HG03558 (cell line): ENCODE measurements around the gene SLC17A8.
"Not testable (repeated sequence)": the region's sequence is repeated elsewhere in the genome, so short reads cannot be mapped to it uniquely, and the experiment has no call there.

ENCODE experiments used
- ATAC-seq: cut with Tn5 transposase; IDR thresholded peaks from one replicate; pipeline ENCODE4 v1.9.1; 2021; ENCODE audit warnings: moderate number of reproducible peaks; ENCODE audit not compliant: unreplicated experiment; ENCODE audit errors: extremely low read depth

Gene SLC17A8

GRCh38 chr12:100356644-100357223, at the start of gene SLC17A8:
Gene SLC17A8 (plus strand): TSS chr12:100357074. CDS start chr12:100357392, 318 bp downstream.
- no peak for ATAC-seq

GRCh38 chr12:100308138-100308537, 48.7 kb upstream of the SLC17A8 start:
- ATAC-seq = not testable (repeated sequence)

GRCh38 chr12:100311317-100311716, 45.6 kb upstream of the SLC17A8 start:
- ATAC-seq = no peak

- no peak for ATAC-seq
Observed at GRCh38 chr12:100317371-100317770, 39.5 kb upstream of the SLC17A8 start.

- no peak for ATAC-seq
Observed at GRCh38 chr12:100324498-100324897, 32.4 kb upstream of the SLC17A8 start.

- no peak for ATAC-seq
Observed at GRCh38 chr12:100326208-100326607, 30.7 kb upstream of the SLC17A8 start.

- peak; percentile 88 for ATAC-seq
Observed at GRCh38 chr12:100329800-100330199, 27.1 kb upstream of the SLC17A8 start.

GRCh38 chr12:100331871-100332270, 25.0 kb upstream of the SLC17A8 start:
- no peak for ATAC-seq

- no peak for ATAC-seq
Observed at GRCh38 chr12:100332852-100333251, 24.0 kb upstream of the SLC17A8 start.

GRCh38 chr12:100337299-100337698, 19.6 kb upstream of the SLC17A8 start:
- ATAC-seq = no peak

GRCh38 chr12:100337727-100338126, 19.1 kb upstream of the SLC17A8 start:
- no peak for ATAC-seq

GRCh38 chr12:100339071-100339470, 17.8 kb upstream of the SLC17A8 start:
- ATAC-seq = no peak

GRCh38 chr12:100342897-100343296, 14.0 kb upstream of the SLC17A8 start:
- not testable (repeated sequence) for ATAC-seq

GRCh38 chr12:100344351-100344750, 12.5 kb upstream of the SLC17A8 start:
- not testable (repeated sequence) for ATAC-seq

GRCh38 chr12:100345020-100345767, 11.7 kb upstream of the SLC17A8 start:
- ATAC-seq = no peak

GRCh38 chr12:100346660-100347059, 10.2 kb upstream of the SLC17A8 start:
- ATAC-seq = no peak

GRCh38 chr12:100348657-100349454, 8.0 kb upstream of the SLC17A8 start:
- ATAC-seq = no peak

GRCh38 chr12:100359248-100359647, 2.4 kb downstream of the SLC17A8 start:
- no peak for ATAC-seq

- ATAC-seq = no peak
Observed at GRCh38 chr12:100359822-100360221, 2.9 kb downstream of the SLC17A8 start.

GRCh38 chr12:100360450-100360849, 3.6 kb downstream of the SLC17A8 start:
- ATAC-seq = no peak

GRCh38 chr12:100364324-100364723, 7.5 kb downstream of the SLC17A8 start:
- no peak for ATAC-seq
